Inflammatory macrophage treated with lipopolysaccharide for 4 hours (primary cell): ENCODE data around the gene GPANK1.

Source experiments
- DNase-seq: peaks from one replicate; pipeline ENCODE4 v3.0.0-alpha.2; 2020

The GPANK1 gene

GRCh38 chr6:31661262-31662123, 3.3 kb downstream of the GPANK1 start:
- no peak for DNase-seq

DNA sequence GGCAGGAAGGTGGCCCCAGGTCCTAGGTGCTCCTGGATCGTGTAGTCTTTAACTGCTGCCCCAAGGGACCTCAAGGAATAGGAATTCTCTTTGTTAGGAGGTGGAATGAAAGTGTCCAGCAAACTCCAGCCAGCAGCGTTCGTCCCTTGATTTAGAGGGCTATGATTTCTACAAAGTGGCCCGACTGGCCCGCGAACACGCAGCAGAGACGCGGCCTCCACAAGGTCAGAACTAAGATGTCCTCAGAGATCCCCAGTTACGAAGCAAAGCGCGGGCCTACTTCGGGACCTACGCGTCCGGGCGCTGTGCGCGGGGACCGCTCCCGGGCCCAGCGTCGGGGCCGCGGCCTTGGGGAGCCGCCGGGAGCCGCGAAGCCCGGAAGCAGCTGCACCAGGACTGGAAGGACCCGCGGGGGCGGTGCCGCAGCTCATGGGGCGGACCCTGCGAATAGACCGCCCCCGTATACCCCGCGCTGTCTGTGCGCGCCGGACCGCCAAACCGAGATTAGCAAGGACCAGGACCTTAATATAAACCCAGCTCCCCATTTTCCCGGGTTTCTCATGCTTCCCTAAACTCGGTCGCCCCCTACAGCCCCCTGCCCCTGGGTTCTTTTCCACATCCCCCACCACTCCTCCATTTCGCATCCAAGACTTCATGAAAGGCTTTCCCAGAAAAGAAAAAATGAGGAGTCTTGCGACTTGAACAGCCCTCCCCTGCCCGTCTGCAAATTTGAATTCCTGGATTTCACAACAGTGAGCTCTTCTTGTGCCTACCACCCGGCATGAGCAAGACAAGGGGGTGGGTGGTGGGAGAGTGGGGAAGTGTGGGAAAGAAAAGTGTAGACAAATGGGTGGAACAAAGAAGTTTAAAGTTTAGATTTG, 4.2 kb downstream of the GPANK1 start, which contains the start of gene C6orf47:
Gene C6orf47, minus strand, starts transcription at position 398 of the 881 bp plus-strand sequence. CDS start 831 bp downstream, outside the sequence.
- DNase-seq: peak; percentile 86

DNA sequence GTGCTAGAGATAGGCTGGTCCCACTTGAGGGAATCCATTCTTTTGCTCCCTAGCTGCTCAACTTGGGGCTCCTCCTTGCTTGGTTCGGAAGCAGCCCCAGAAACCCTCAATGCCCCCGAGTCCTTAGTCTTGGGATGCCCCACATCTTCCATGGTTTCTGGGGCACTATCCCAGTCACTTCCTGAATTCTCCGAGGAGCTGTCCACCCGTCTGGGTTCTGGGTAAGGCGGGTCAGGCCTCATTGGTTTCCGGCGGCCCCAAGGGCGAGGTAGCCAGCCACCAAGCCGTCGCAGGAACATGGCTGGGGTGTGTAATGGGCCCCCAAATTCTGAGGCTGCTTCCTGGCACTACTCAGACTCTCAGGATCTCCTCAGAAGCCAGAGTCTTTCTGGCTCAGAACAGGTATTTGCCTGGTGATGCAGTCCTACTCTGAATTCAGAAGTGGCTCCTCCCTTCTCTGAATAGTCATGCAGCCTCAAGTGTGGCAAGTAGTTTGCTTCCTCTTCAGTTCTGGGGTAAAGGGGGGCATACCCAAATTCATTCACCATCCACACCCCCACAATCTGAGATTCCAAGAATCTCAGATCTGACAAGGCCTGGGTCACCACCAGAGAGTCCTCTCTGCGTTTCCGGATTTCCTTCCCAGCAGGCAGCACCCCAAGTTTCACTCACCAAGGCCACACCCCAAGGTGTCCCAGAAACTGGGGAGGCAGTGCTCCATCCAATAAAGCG, 5.0 kb downstream of the GPANK1 start:
- peak; percentile 51 for DNase-seq

GRCh38 chr6:31658983-31659648, 5.7 kb downstream of the GPANK1 start:
- no peak for DNase-seq

GRCh38 chr6:31658158-31658688, 6.6 kb downstream of the GPANK1 start:
- no peak for DNase-seq

GRCh38 chr6:31657406-31658157, 7.2 kb downstream of the GPANK1 start:
- peak; percentile 23 for DNase-seq

DNA sequence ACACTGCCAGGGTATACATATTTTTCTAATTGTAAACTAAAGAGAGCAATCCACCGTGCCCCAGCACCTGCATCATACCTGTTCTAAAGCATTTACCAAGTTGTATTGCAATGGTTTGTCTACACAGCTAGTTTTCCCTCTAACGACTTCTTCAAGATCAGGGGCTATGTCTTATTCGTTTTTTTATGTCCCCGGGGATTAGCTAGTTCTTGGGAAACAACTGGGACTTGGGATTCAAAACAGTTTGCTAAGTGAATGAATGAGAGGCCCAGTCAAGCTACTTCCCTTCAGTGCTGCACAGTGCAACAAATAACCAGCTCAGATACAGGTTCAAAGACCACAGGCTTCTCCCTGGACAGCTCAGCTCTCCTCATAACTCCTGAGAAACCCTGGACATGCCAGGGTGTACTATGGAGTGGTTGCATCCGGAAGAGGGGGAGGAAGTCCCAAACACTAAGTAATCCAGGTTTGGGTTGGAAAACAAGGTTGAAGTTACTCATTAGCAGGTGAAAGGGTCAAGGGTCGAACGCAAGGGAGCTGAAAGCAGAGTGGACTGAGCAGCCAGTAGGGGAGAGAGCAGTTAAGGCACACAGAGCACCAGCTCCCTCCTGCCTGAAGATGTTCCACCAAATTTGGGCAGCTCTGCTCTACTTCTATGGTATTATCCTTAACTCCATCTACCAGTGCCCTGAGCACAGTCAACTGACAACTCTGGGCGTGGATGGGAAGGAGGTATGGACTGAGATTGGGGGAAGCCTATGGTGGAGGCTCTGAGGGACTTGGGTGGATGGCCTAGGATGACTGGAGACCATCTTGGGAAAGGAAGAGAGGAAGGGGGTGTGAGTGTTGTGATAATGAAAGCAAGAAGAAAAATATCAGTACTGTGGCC, 9.2 kb downstream of the GPANK1 start, which contains the start of gene APOM:
Gene APOM, plus strand, starts transcription at position 546 of the 889 bp plus-strand sequence. Its CDS starts 73 bp downstream, at position 619.
- DNase-seq: no peak

- no peak for DNase-seq
These were observed 10.0 kb downstream of the GPANK1 start for GRCh38 chr6:31654574-31655348.

DNA sequence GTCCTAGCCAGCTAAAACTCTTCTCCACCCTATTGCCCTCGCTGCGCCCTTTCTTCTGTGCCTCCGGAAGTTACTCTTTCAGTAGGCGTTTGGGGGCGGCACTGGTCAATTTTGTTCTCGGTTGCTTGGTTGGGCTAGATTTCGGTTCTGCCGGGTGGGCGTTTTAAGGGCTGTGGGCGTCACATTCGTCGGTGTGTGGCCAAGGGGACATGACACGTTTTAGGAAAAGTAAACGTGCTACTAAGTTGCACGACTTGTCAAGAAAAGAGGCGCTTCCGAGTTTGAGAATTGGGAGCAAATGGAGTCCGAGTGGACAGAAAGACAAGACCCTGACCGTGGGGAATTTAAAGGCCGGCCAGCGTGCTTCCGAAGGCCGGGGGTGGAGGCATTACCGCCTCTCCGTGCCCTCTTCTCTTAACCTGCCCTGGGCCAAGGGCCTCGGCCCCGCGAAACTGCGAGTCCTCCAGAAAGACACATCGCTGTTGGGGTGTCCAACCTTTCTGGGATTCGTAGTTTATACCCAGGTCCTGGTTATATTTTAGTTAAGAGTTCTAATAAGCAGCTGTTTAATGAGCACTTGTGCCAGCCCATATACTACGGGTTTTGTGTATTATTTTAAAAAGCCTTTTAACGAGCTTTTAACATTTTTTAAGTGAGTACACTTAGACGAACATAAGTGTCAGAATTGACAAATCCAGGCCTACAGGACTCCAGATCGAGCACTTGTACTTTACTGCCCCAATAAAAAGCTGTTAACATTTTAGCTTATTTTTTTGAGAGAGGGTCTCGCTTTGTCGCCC, 11.7 kb downstream of the GPANK1 start:
- DNase-seq: peak; percentile 89

DNA sequence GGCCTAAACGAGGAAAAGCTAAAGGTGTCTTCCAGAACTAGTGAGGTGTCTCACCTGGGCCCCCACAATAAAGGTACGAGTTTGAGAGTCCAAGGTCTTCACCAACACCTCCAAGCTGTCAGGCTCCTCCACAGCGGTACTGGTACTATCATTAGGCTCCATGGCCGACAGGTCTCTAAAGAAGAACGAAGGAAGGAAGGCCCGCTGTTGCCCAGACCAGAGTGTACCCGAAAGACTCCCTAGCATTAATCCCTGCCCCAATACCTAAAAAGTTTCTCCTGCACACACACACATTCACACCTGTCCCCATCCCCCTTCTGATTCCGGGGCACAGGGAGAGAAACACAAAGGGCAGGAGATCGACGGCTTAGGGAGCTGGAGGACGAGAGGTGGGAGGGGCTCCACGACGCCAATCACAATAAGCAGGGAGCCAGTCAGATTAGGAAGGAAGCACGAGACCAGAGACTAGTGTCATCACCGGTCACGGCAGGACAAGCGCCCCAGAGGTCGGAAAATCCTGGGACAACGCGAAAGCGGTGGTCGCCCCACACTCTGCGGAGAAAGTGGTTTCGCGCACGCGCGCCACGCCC, 13.1 kb downstream of the GPANK1 start:
- DNase-seq: peak; percentile 93

DNA sequence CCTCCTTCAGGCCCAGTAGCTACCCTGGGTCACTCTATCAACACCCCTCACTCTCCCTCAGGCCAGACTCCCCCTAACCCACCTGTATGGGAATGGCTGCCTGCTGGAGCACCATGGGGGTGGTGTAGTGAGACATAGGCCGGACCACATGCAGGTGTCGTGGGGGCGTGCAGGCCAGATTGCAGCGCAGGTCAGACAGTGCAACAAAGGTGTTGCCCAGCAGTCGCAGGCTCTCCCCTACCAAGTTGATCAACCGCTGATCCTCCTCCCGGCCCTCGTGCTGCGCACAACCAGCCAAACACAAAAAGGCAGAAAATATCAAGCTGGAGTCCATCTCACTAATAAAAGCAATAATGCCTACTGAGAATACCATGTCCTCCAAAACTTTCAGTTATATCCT, 19.5 kb downstream of the GPANK1 start:
- DNase-seq: no peak

GRCh38 chr6:31643818-31644454, 20.9 kb downstream of the GPANK1 start:
- DNase-seq: no peak

GRCh38 chr6:31642798-31643570, 21.8 kb downstream of the GPANK1 start:
- DNase-seq: no peak

GRCh38 chr6:31641370-31641769, 23.4 kb downstream of the GPANK1 start:
- DNase-seq: no peak

GRCh38 chr6:31640612-31641011, 24.2 kb downstream of the GPANK1 start:
- no peak for DNase-seq

GRCh38 chr6:31639449-31639861, 25.3 kb downstream of the GPANK1 start:
- DNase-seq: no peak

- DNase-seq: no peak
These were observed 25.8 kb downstream of the GPANK1 start for GRCh38 chr6:31639043-31639442.
